OCI-LY1 (cell line): ENCODE results near the gene TSC1.

Experiments used
- H2AFZ ChIP-seq: fragments of 200-600 bp; sonication (generic), shearing (Covaris generic); 2 replicates; pipeline ENCODE4 v1.6.0; 2014; ENCODE audit warnings: antibody characterized with exemption, mild to moderate bottlenecking, low read length
- H3F3A ChIP-seq: fragments of 200-600 bp; sonication (generic), shearing (Covaris generic); 2 replicates; pipeline ENCODE4 v1.6.0; 2014; ENCODE audit warnings: mild to moderate bottlenecking, antibody characterized with exemption, low read length, moderate library complexity; ENCODE audit not compliant: insufficient read depth
- H3K27ac ChIP-seq: fragments of 200-600 bp; sonication (generic); 2 replicates; pipeline ENCODE4 v1.5.1; 2014; ENCODE audit warnings: low read length, mixed run types, mild to moderate bottlenecking, low read depth; ENCODE audit not compliant: poor library complexity, severe bottlenecking
- H3K27me3 ChIP-seq: fragments of 200-600 bp; sonication (generic); 2 replicates; pipeline ENCODE4 v1.6.0; 2014; ENCODE audit warnings: antibody characterized with exemption, mild to moderate bottlenecking, low read length, moderate library complexity; ENCODE audit not compliant: insufficient read depth
- H3K36me3 ChIP-seq: fragments of 200-600 bp; sonication (generic); 2 replicates; pipeline ENCODE4 v1.6.1; 2014; ENCODE audit warnings: mild to moderate bottlenecking, antibody characterized with exemption, low read length, moderate library complexity, mixed read lengths; ENCODE audit not compliant: insufficient read depth
- H3K4me1 ChIP-seq: fragments of 200-600 bp; sonication (generic); 2 replicates; pipeline ENCODE4 v1.5.1; 2014; ENCODE audit warnings: mild to moderate bottlenecking, low read length, moderate library complexity; ENCODE audit not compliant: insufficient read depth, severe bottlenecking
- H3K4me2 ChIP-seq: fragments of 200-600 bp; sonication (generic), shearing (Covaris generic); 2 replicates; pipeline ENCODE4 v1.6.1; 2014; ENCODE audit warnings: low read length
- H3K4me3 ChIP-seq: fragments of 200-600 bp; sonication (generic); 2 replicates; pipeline ENCODE4 v1.5.1; 2014; ENCODE audit warnings: low read length, low read depth, mild to moderate bottlenecking, mixed read lengths; ENCODE audit not compliant: poor library complexity, severe bottlenecking
- H3K79me2 ChIP-seq: fragments of 200-600 bp; shearing (Covaris generic); 2 replicates; pipeline ENCODE4 v1.6.1; 2016; ENCODE audit warnings: mixed run types, low read length, mixed read lengths; ENCODE audit not compliant: insufficient read depth
- H3K9ac ChIP-seq: fragments of 200-600 bp; sonication (generic), shearing (Covaris generic); 2 replicates; pipeline ENCODE4 v1.6.1; 2014; ENCODE audit warnings: mild to moderate bottlenecking, low read length, mixed read lengths
- H3K9me2 ChIP-seq: fragments of 200-600 bp; sonication (generic), shearing (Covaris generic); 2 replicates; pipeline ENCODE4 v1.6.1; 2014; ENCODE audit warnings: low read depth, mild to moderate bottlenecking, low read length, mixed read lengths
- H3K9me3 ChIP-seq: fragments of 200-600 bp; shearing (Covaris generic); 2 replicates; pipeline ENCODE4 v1.6.1; 2014; ENCODE audit warnings: low read length, mixed read lengths
- H4K20me1 ChIP-seq: fragments of 200-600 bp; sonication (generic), shearing (Covaris generic); 2 replicates; pipeline ENCODE4 v1.6.0; 2016; ENCODE audit warnings: mild to moderate bottlenecking, low read length; ENCODE audit not compliant: insufficient read depth
- EZH2 ChIP-seq: fragments of 200-600 bp; sonication (generic), shearing (Covaris generic); IDR thresholded peaks from 2 replicates; pipeline ENCODE4 v1.8.0; 2017; ENCODE audit warnings: borderline replicate concordance, mixed run types, mild to moderate bottlenecking, antibody characterized with exemption, low read length, moderate library complexity, mixed read lengths
- TF ChIP-seq, protein P1 (sequence below): fragments of 200-600 bp; sonication (generic), shearing (Covaris generic); IDR thresholded peaks from 2 replicates; pipeline ENCODE4 v1.5.1; 2017; ENCODE audit warnings: mild to moderate bottlenecking, antibody characterized with exemption, low read length, moderate library complexity, mixed read lengths

Gene TSC1

GRCh38 chr9:132853482-132853881 lies 90.9 kb downstream of the TSC1 start:
- no peak overlapping the region for H3K9ac ChIP-seq
- no peaks in the 10 kb centered on the region for H3K9me3 ChIP-seq
- H3K4me1 ChIP-seq: peaks cover 8% of the 10 kb centered on the region
- H3K27me3 ChIP-seq: 0 out of 2 replicates have a peak, but pooled peaks cover 3% of the 10 kb centered on the region
- H3K27ac ChIP-seq: no peak overlapping the region
- H3K4me3 ChIP-seq: no peak overlapping the region
- no peaks in the 10 kb centered on the region for H3K79me2 ChIP-seq
- no peak for TF ChIP-seq EZH2
- TF ChIP-seq, protein P1, sequence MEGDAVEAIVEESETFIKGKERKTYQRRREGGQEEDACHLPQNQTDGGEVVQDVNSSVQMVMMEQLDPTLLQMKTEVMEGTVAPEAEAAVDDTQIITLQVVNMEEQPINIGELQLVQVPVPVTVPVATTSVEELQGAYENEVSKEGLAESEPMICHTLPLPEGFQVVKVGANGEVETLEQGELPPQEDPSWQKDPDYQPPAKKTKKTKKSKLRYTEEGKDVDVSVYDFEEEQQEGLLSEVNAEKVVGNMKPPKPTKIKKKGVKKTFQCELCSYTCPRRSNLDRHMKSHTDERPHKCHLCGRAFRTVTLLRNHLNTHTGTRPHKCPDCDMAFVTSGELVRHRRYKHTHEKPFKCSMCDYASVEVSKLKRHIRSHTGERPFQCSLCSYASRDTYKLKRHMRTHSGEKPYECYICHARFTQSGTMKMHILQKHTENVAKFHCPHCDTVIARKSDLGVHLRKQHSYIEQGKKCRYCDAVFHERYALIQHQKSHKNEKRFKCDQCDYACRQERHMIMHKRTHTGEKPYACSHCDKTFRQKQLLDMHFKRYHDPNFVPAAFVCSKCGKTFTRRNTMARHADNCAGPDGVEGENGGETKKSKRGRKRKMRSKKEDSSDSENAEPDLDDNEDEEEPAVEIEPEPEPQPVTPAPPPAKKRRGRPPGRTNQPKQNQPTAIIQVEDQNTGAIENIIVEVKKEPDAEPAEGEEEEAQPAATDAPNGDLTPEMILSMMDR: no peak
- no peaks in the 10 kb centered on the region for H3K9me2 ChIP-seq
- H3K36me3 ChIP-seq: no peaks in the 10 kb centered on the region
- H2AFZ ChIP-seq: no peak overlapping the region
- no peak overlapping the region for H3K4me2 ChIP-seq
- H3F3A ChIP-seq: no peaks in the 10 kb centered on the region
- H4K20me1 ChIP-seq: no peaks in the 10 kb centered on the region

DNA sequence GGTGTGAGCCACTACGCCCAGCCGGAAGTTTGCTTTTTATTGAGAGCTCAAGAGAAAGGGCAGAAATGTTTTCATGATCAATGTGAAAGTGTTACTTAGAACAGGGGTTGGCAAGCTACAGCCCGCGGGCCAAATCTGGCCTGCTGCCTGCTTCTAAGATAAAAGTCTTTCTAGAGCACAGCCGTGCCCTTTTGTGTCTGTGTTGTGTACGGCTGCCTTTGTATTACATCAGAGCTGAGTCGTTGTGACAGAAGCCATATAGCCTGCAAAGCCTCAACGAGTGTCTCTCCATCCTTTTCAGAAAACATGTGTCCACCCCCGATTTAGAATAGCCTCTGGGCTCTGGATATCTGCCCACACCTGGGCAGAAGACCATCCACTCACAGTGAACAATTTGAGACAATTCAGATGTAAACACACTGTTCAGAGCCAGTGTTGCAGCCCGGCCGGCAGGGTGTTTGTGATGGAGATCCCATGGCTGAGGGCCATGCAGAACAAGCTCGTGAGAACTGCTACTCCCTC lies 95.2 kb downstream of the TSC1 start:
- Histone ChIP-seq H3K4me1 (peaks cover 8% of the 10 kb centered on the region), H3K79me2 (no peaks in the 10 kb centered on the region), H3K36me3 (no peaks in the 10 kb centered on the region), H3K4me2 (peak overlapping the region; percentile 18; the same call in 1 of the 2 replicates), H2AFZ (peak overlapping the region; percentile 18; the same call in 1 of the 2 replicates), H3K9me3 (no peaks in the 10 kb centered on the region), H3F3A (no peaks in the 10 kb centered on the region), H3K4me3 (no peak overlapping the region), H3K9me2 (no peaks in the 10 kb centered on the region), H3K27me3 (0 out of 2 replicates have a peak, but pooled peaks cover under 1% of the 10 kb centered on the region), H3K27ac (no peak overlapping the region), H4K20me1 (no peaks in the 10 kb centered on the region), H3K9ac (no peak overlapping the region)
- TF ChIP-seq, protein P1: no peak
- TF ChIP-seq EZH2: no peak

- peaks cover 6% of the 10 kb centered on the region for H3K27me3 ChIP-seq
- H3F3A ChIP-seq: no peaks in the 10 kb centered on the region
- H2AFZ ChIP-seq: no peak overlapping the region
- H3K4me1 ChIP-seq: peaks cover 8% of the 10 kb centered on the region
- no peaks in the 10 kb centered on the region for H3K9me3 ChIP-seq
- TF ChIP-seq EZH2: no peak
- TF ChIP-seq, protein P1: no peak
- H4K20me1 ChIP-seq: no peaks in the 10 kb centered on the region
- H3K36me3 ChIP-seq: no peaks in the 10 kb centered on the region
- H3K79me2 ChIP-seq: no peaks in the 10 kb centered on the region
- H3K4me3 ChIP-seq: no peak overlapping the region
- H3K9ac ChIP-seq: no peak overlapping the region
- H3K4me2 ChIP-seq: no peak overlapping the region
- no peak overlapping the region for H3K27ac ChIP-seq
- no peaks in the 10 kb centered on the region for H3K9me2 ChIP-seq
Measured at GRCh38 chr9:132846918-132847515, 97.4 kb downstream of the TSC1 start.
